Activated T-helper 1 cell treated with anti-CD3 and anti-CD28 coated beads, Interleukin-12 subunit alpha, Interleukin-12 subunit beta, Interleukin-2, Interleukin-4 antibody, amounts not matched to agents 30 ng/mL and 10 ng/mL and 1 ng/mL, durations not matched to agents 14 hours and 24 hours and 36 hours (primary cell): Measurements from ENCODE around the gene SLK. TPM values are rescaled to one million over a fixed set of nuclear protein-coding genes. Genes with fewer than 3 reads are reported as not detected.

Experiments
- DNase-seq: peaks from one replicate; pipeline ENCODE4 v3.0.0; 2021; ENCODE audit warnings: low spot score
- H3K27ac Mint-ChIP-seq: one replicate; pipeline ENCODE4 v1.8.0; 2021; ENCODE audit warnings: mild to moderate bottlenecking, mixed read lengths
- H3K27me3 Mint-ChIP-seq: one replicate; pipeline ENCODE4 v1.8.0; 2022; ENCODE audit warnings: mild to moderate bottlenecking, moderate library complexity, mixed read lengths; ENCODE audit not compliant: insufficient read depth
- H3K36me3 Mint-ChIP-seq: one replicate; pipeline ENCODE4 v1.8.0; 2021; ENCODE audit warnings: low read depth, mixed read lengths
- H3K4me1 Mint-ChIP-seq: one replicate; pipeline ENCODE4 v1.8.0; 2021; ENCODE audit warnings: low read depth, mixed read lengths
- H3K4me3 Mint-ChIP-seq: one replicate; pipeline ENCODE4 v1.8.0; 2021; ENCODE audit warnings: mild to moderate bottlenecking, moderate library complexity, mixed read lengths
- H3K9me3 Mint-ChIP-seq: one replicate; pipeline ENCODE4 v1.8.0; 2021; ENCODE audit warnings: mixed read lengths
- intact Hi-C: fragments of 100-400 bp; cut with micrococcal nuclease; formaldehyde crosslinking; loops from one replicate; pipeline ENCODE4 v1.15.1; 2024
- total RNA-seq: library from RNA; stranded (reverse); gene quantifications from 2 replicates; pipeline ENCODE4 v1.2.3, GENCODE V29; 2022

Gene SLK
- 25.0 and 27.1 TPM in 2 replicates for total RNA-seq

DNA sequence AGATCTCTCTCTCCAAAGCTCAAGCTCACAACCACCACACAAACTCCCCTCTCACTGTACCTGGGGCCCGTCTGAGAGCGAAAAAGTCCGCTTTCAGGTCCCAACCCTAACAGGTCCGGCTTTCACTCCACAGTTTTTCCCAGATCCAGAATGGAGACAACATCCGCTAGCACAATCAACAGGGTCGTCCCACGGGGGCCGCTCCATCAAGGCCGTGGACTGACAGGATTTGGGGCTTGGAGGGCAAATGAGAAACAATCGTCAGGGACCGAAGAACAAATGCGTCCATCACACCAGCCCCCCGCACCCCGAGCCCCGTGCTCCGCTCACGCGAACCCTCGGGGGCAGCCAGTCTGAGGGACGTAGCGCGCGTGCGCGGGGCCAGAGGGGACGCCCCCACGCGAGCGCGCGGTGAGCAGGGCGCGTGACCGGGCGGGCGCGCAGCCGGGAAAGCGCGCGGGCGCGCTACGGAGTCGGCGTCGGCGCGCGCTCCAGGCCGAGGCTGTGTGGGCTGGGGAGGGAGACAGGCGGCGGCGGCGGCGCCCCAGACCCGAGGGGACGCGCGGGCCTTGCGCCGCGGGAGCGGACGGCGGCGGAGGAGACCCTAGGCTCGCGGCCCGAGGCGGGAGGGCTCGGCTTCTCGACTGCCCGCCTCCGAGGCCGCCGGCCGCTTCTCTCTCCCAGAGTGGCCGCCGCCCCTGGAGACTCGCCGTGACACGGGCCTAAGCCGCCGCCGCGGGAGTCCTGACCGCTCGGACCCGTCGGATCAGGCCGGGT, at the start of gene SLK:
TSS of gene SLK (plus strand) at position 470 of the 777 bp plus-strand sequence. CDS start 606 bp downstream, outside the sequence.
- Mint-ChIP-seq H3K36me3 (peaks cover 3% of the 10 kb centered on the region), H3K9me3 (no peaks in the 10 kb centered on the region), H3K27me3 (no peaks in the 10 kb centered on the region), H3K27ac (peak within 1 kb of the TSS; percentile 90), H3K4me3 (peak within 1 kb of the TSS; percentile 97), H3K4me1 (peaks cover 38% of the 10 kb centered on the region)
- DNase-seq, result peak; percentile 81
- intact Hi-C loops, result loop anchor here (1.0 to 5.0 kb wide), 4 partner anchors 58 to 290 kb away; partner anchors contain the start of gene CFAP43

DNA sequence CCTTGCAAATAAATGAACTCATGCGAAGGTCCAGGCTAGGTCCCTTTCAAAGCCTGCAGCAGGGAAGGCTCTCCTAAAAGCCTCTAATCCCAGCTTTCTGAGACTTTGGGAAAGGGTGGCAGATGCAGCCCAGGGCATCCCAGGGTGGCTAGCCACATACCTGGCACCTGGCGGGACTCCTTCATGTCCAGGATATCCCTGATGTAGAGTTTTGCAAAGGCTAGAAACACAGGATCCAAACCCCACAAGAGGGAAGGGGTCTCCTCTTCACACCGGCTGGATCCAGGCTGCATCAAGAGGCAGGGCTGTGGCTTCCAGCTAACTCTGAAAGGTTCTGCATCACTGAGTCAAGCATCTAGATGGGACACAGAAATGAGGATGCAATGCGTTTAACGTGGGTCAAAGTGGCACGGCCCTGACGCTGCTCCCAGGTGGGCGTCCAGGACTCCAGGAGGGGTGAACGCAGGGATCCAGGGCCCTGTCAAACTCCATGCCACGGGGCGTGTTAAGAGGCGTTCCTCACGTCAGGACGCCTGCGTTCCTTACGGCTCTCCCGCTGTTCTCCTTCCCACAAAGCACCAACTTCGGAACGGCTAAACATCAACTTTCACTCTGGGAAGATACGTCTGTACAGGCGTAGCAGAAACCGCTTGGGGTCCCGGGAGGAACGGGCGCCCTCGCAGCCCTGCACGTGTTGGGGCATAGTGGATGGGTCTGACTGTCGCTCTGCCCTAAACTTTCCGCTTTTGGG, 49.5 kb upstream of the SLK start:
- intact Hi-C loops, result loop anchor here (1.0 to 10.0 kb wide), 9 partner anchors 9 to 1203 kb away; partner anchors contain the start of genes ARL3, CFAP43, CFAP58 and CNNM2
- Mint-ChIP-seq H3K27ac (peak overlapping the region; percentile 94), H3K9me3 (peaks cover 11% of the 10 kb centered on the region), H3K4me1 (peaks cover 44% of the 10 kb centered on the region), H3K4me3 (peak overlapping the region; percentile 93), H3K36me3 (peaks cover 19% of the 10 kb centered on the region), H3K27me3 (no peaks in the 10 kb centered on the region)
- DNase-seq, result no peak

DNA sequence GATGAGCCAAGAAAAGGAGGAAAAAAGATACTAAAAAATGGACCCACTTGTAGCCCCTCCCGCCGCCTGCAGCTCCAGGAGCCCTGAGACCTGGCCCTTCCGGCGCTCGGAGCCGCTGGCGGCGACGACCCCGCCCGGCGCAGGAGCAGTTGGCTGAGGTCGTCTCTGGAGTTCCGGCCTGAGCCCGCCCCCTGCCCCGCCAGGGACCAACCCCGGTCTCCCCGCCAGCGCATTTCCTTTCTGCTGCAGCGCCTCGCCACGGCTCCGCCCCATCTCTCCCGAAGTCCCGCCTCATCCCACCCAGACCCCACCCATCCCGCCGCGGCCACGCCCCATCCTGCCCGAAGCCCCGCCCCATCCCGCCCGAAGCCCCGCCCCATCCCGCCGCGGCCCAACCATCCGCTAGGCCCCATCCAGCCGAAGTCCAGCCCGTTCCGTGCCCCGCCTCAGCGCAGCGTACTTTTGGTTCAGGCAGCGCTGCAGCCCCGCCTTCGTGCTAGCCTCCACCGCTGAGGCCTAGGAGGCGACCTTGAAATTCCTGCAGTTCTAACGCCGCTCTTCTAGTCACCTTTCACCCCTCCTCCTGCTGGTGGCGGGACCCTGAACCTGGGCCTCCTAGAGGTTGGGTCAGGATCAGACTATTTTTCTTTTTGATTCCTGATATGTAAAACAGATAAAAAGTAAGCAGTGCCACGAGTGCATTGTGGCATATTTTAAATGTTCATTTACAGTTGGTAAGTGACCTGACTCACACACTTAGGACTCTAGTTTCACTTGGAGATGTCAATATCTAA, 48.7 kb upstream of the SLK start, which contains the start of gene STN1:
TSS of gene STN1 (minus strand) at position 132 of the 794 bp plus-strand sequence. CDS start 590 bp downstream, outside the sequence.
- Mint-ChIP-seq H3K36me3 (peaks cover 11% of the 10 kb centered on the region), H3K9me3 (peaks cover 9% of the 10 kb centered on the region), H3K4me1 (peaks cover 36% of the 10 kb centered on the region), H3K4me3 (peak within 1 kb of the TSS; percentile 93), H3K27me3 (no peaks in the 10 kb centered on the region), H3K27ac (peak within 1 kb of the TSS; percentile 94)
- DNase-seq, result peak; percentile 94
- intact Hi-C loops, result loop anchor here (1.0 to 10.0 kb wide), 9 partner anchors 10 to 1203 kb away; partner anchors contain the start of genes ARL3, CFAP43, CFAP58 and CNNM2

GRCh38 chr10:103919648-103920025, 47.3 kb upstream of the SLK start:
- intact Hi-C loops, result loop anchor here (5.0 to 10.0 kb wide), 4 partner anchors 162 to 1205 kb away; partner anchors contain the start of genes ARL3, CFAP58, CNNM2 and SFXN2
- DNase-seq, result no peak
- H3K4me3 Mint-ChIP-seq, result no peak overlapping the region
- H3K36me3 Mint-ChIP-seq, result peaks cover 7% of the 10 kb centered on the region
- no peaks in the 10 kb centered on the region for H3K27me3 Mint-ChIP-seq
- no peak overlapping the region for H3K27ac Mint-ChIP-seq
- H3K9me3 Mint-ChIP-seq, result peaks cover 9% of the 10 kb centered on the region
- H3K4me1 Mint-ChIP-seq, result peaks cover 29% of the 10 kb centered on the region

DNA sequence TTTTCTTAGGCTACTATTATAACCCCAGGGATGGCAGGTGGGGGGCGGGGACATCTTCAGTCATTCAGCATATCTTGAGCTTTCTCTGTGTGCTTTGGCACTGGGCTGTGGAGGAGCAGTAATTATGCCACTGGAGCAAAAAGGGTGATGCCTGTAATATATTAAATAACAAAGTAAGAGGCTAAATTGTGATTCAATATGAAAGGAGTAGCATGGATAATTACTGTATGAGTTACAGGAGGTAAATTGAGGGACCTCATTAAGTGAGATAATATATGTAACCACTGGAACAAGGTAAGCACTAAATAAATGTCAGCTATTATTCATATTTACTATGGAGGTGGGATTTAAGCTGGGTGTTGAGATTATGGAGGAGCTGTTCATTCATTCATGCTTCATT, 45.7 kb upstream of the SLK start:
- Mint-ChIP-seq H3K27ac (no peak overlapping the region), H3K36me3 (no peaks in the 10 kb centered on the region), H3K27me3 (peaks cover 2% of the 10 kb centered on the region), H3K9me3 (no peaks in the 10 kb centered on the region), H3K4me1 (peaks cover 14% of the 10 kb centered on the region), H3K4me3 (no peak overlapping the region)
- intact Hi-C loops, result no loop called here
- no peak for DNase-seq

- Mint-ChIP-seq H3K27ac (no peak overlapping the region), H3K4me1 (peaks cover 9% of the 10 kb centered on the region), H3K4me3 (no peak overlapping the region), H3K27me3 (peaks cover 2% of the 10 kb centered on the region), H3K9me3 (no peaks in the 10 kb centered on the region), H3K36me3 (no peaks in the 10 kb centered on the region)
- intact Hi-C loops, result no loop called here
- DNase-seq, result peak; percentile 27
Measured at GRCh38 chr10:103921750-103922195, 45.2 kb upstream of the SLK start.

DNA sequence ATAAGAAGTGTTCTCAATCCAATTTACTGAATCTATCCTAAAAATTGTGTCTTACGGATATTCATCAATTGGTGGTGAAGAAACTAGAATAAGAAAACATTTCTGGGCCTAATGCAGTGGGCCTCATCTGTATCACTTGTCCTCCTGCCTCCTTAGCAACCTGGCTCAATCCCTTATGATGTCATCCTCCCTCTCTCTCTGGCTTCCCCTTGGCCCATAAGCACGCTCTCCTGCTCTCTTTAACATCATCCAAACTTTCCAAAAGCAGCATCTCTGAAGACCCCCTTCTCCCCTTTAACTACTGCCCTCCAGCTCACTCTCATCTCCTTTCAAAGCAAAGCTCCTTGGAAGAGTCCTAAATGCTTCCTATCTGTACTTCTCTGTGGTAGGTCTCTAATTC, 44.3 kb upstream of the SLK start:
- intact Hi-C loops, result no loop called here
- Mint-ChIP-seq H3K27ac (no peak overlapping the region), H3K9me3 (no peaks in the 10 kb centered on the region), H3K4me3 (no peak overlapping the region), H3K36me3 (no peaks in the 10 kb centered on the region), H3K27me3 (peaks cover 2% of the 10 kb centered on the region), H3K4me1 (peaks cover 7% of the 10 kb centered on the region)
- no peak for DNase-seq

GRCh38 chr10:103923502-103923901, 43.4 kb upstream of the SLK start:
- intact Hi-C loops, result no loop called here
- no peak overlapping the region for H3K4me3 Mint-ChIP-seq
- H3K9me3 Mint-ChIP-seq, result no peaks in the 10 kb centered on the region
- no peak for DNase-seq
- H3K27ac Mint-ChIP-seq, result no peak overlapping the region
- H3K36me3 Mint-ChIP-seq, result no peaks in the 10 kb centered on the region
- H3K27me3 Mint-ChIP-seq, result peaks cover 2% of the 10 kb centered on the region
- H3K4me1 Mint-ChIP-seq, result peaks cover 4% of the 10 kb centered on the region

- no peak overlapping the region for H3K4me3 Mint-ChIP-seq
- no peak overlapping the region for H3K27ac Mint-ChIP-seq
- no peak for DNase-seq
- H3K4me1 Mint-ChIP-seq, result no peaks in the 10 kb centered on the region
- H3K36me3 Mint-ChIP-seq, result no peaks in the 10 kb centered on the region
- no peaks in the 10 kb centered on the region for H3K9me3 Mint-ChIP-seq
- peaks cover 2% of the 10 kb centered on the region for H3K27me3 Mint-ChIP-seq
- intact Hi-C loops, result no loop called here
Measured at GRCh38 chr10:103925591-103925990, 41.3 kb upstream of the SLK start.

- Mint-ChIP-seq H3K36me3 (no peaks in the 10 kb centered on the region), H3K4me1 (no peaks in the 10 kb centered on the region)
Measured at GRCh38 chr10:103926722-103927319, 40.1 kb upstream of the SLK start.

DNA sequence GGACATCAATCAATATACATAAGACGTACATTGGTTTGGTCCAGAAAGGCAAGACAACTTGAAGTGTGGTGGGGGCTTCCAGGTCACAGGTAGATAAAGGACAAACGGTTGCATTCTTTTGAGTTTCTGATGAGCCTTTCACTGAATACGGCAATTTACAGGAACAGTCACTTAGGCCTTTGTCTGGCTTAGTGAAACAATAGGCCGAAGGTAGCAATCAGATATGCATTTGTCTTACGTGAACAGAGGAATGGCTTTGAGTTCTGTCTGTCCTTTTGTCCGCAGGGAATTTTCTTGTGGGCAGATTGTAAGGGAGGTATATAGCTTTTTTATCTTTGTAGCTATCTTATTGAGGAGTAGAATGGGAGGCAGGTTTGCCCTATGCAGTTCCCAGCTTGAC, 38.2 kb upstream of the SLK start:
- Mint-ChIP-seq H3K27ac (no peak overlapping the region), H3K9me3 (no peaks in the 10 kb centered on the region), H3K36me3 (no peaks in the 10 kb centered on the region), H3K4me3 (no peak overlapping the region), H3K4me1 (no peaks in the 10 kb centered on the region), H3K27me3 (peaks cover 2% of the 10 kb centered on the region)
- no peak for DNase-seq
- intact Hi-C loops, result no loop called here

More at GRCh38 chr10:103926722-103927319, 40.1 kb upstream of the SLK start:
- Mint-ChIP-seq H3K27ac (no peak overlapping the region), H3K4me3 (no peak overlapping the region), H3K27me3 (peaks cover 2% of the 10 kb centered on the region), H3K9me3 (no peaks in the 10 kb centered on the region)
- DNase-seq, result no peak
- intact Hi-C loops, result no loop called here

DNA sequence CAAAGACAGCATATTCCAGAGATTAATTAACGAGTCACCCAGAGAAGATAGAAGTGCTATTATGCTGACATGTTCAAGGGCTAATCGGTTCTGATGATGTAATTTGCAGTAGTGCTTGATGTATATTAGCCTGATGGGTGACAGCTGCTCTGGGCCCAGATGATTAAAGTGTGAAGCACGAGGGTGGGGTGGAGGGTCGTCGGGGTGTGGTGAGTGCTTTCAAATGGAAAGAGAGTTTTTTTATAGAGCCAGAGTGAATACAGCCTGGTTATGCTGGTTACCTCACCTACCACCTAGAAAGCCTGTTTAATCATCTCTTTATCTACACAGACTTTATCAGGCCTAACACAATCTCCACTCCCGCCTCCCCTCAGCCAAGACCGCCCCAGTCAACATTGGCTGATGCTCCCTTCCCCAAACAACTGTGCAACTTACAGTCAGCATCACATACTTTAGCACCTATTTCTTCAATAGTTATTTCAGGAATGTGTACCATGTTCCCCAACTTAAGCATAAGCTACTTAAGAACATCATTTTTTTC, 37.5 kb upstream of the SLK start:
- Mint-ChIP-seq H3K4me3 (no peak overlapping the region), H3K27me3 (peaks cover 2% of the 10 kb centered on the region), H3K9me3 (no peaks in the 10 kb centered on the region), H3K27ac (no peak overlapping the region), H3K36me3 (no peaks in the 10 kb centered on the region), H3K4me1 (no peaks in the 10 kb centered on the region)
- intact Hi-C loops, result no loop called here
- DNase-seq, result no peak
